ENCODE results near the gene GRB14. TPM values are rescaled to one million over a fixed set of nuclear protein-coding genes. Genes with fewer than 3 reads are reported as not detected.

GRB14 gene
- total and polyA plus RNA-seq, 2 of the 13 experiments (the other 11 are each of a cell fraction or from before 2014, with no cell fraction given), result 4.6 to 5.8 TPM

GRCh38 chr2:164523009-164523408 is 98.3 kb downstream of the GRB14 start:
- no TSS peak for BruUV-seq (replicated peaks)
- Histone ChIP-seq H3K36me3 (replicated peaks in 1 of 2; ENCODE audit: control insufficient read depth in 1 of 2, insufficient read depth in 2 of 2, low read length in 2 of 2) (no peaks in the 10 kb centered on the region), H3K9ac (ENCODE audit: insufficient read depth, low read depth, low read length) (no peak overlapping the region), H3K27ac (ENCODE audit: extremely low read length, insufficient read depth, low read length) (no peak overlapping the region), H3K4me3 (replicated peaks in 1 of 3; ENCODE audit: insufficient read depth in 1 of 3, low read depth in 2 of 3, low read length in 3 of 3) (no peak overlapping the region), H3K4me1 (ENCODE audit: insufficient read depth, low read length) (no peaks in the 10 kb centered on the region), H3K9me3 (ENCODE audit: low read length) (peaks cover 21% of the 10 kb centered on the region), H2AFZ (ENCODE audit: low read length) (no peak overlapping the region), H3K4me2 (ENCODE audit: low read depth, low read length) (no peak overlapping the region), H3K79me2 (ENCODE audit: insufficient read depth, low read length) (no peaks in the 10 kb centered on the region), H3K27me3 (ENCODE audit: control insufficient read depth in 1 of 2, insufficient read depth in 2 of 2, low read length in 2 of 2) (no peaks in the 10 kb centered on the region), H4K20me1 (ENCODE audit: insufficient read depth, low read length) (no peaks in the 10 kb centered on the region)
- DNase-seq (ENCODE audit: low spot score) (no peak), FAIRE-seq (no peak), ATAC-seq (no peak)
- ChIA-PET CTCF (ENCODE audit: low intra/inter-chr PET ratio, low total read pairs) (no interaction called here), POLR2A (no interaction called here)
- intact Hi-C loops (cut with micrococcal nuclease; ENCODE audit: unreplicated experiment), result no loop called here
- in situ Hi-C loops (cut with HindIII; ENCODE audit: extremely low pct_ligation_motif_present, low pct_unique_long_range_greater_than_20kb), result no loop called here
- WGBS (ENCODE audit: low lambda C conversion rate), result 59% methylated on average over 3 of the region's 3 CpGs
- no peak for TF ChIP-seq ZMAT5 (CRISPR knock-in tag; IDR thresholded peaks at IDR 0.05; ENCODE audit: borderline replicate concordance, low read depth)
- no peak for TF ChIP-seq FOXK1 (CRISPR knock-in tag; IDR thresholded peaks at IDR 0.05; ENCODE audit: borderline replicate concordance, low read depth)
- no peak for TF ChIP-seq ZNF207 (IDR thresholded peaks at IDR 0.05; ENCODE audit: borderline replicate concordance)
- TF ChIP-seq CEBPB (IDR thresholded peaks at IDR 0.05; ENCODE audit: borderline replicate concordance, low read depth, low read length), result no peak
- no peak for TF ChIP-seq KAT2B (IDR thresholded peaks at IDR 0.05; ENCODE audit: borderline replicate concordance, low read depth, low read length)
- TF ChIP-seq ZNF333 (CRISPR knock-in tag; IDR thresholded peaks at IDR 0.05; ENCODE audit: borderline replicate concordance), result no peak
- TF ChIP-seq HNRNPUL1 (IDR thresholded peaks at IDR 0.05; ENCODE audit: low read depth, low read length), result no peak
- TF ChIP-seq THAP8 (CRISPR knock-in tag; IDR thresholded peaks at IDR 0.05; ENCODE audit: borderline replicate concordance), result no peak
- no peak for TF ChIP-seq ZNF180 (CRISPR knock-in tag; IDR thresholded peaks at IDR 0.05; ENCODE audit: borderline replicate concordance, low read depth)
- TF ChIP-seq ZNF260 (CRISPR knock-in tag; IDR thresholded peaks at IDR 0.05; ENCODE audit: borderline replicate concordance, low read depth), result no peak
- no peak for TF ChIP-seq ZNF740 (CRISPR knock-in tag; IDR thresholded peaks at IDR 0.05)
- no peak for TF ChIP-seq MED8 (CRISPR knock-in tag; IDR thresholded peaks at IDR 0.05; ENCODE audit: insufficient replicate concordance)
- no peak for TF ChIP-seq ISX (CRISPR knock-in tag; conservative IDR thresholded peaks at IDR 0.05)
- TF ChIP-seq ARNT (IDR thresholded peaks at IDR 0.05), result no peak
